HepG2 (cell line): ENCODE results near the gene CNP. TPM values are rescaled to one million over a fixed set of nuclear protein-coding genes. Genes with fewer than 3 reads are reported as not detected.

ENCODE experiments used
- ATAC-seq: fragments of 200-7000 bp; cut with Tn5 transposase; 3 replicates; pipeline ENCODE4 v1.9.1; 2020; ENCODE audit warnings: mild to moderate bottlenecking, moderate library complexity
- BruUV-seq: library from RNA; stranded (reverse); fragments of 400-500 nt; replicated peaks from 2 replicates; lab custom pipeline; 2021; lab: Mats Ljungman, UMichigan
- CTCF ChIA-PET: fragments of 300-600 bp; formaldehyde crosslinking; extraction: SDS; loops from one replicate; lab custom pipeline; 2021; ENCODE audit warnings: low total read pairs, inconsistent platforms, low intra/inter-chr PET ratio; lab: Yijun Ruan, JAX
- POLR2A ChIA-PET: fragments of 350-600 bp; sonication (Branson Sonifier 250); formaldehyde crosslinking; loops from one replicate; lab custom pipeline; 2020; ENCODE audit warnings: antibody characterized with exemption, inconsistent platforms; lab: Yijun Ruan, JAX
- DNase-seq: peaks from one replicate; pipeline ENCODE4 v3.0.0-alpha.2; 2015; ENCODE audit warnings: low spot score
- FAIRE-seq: peaks from 3 replicates; lab custom pipeline; 2011; peaks lifted over from hg19 to GRCh38; lab: Jason Lieb, UNC
- H2AFZ ChIP-seq: one replicate; pipeline ENCODE4 v1.6.1; 2011; ENCODE audit warnings: low read length, inconsistent platforms
- H3K27ac ChIP-seq: fragments of 300-600 bp; 3 replicates; pipeline ENCODE4 v1.8.0; 2011; ENCODE audit warnings: mixed run types, mild to moderate bottlenecking, mixed read lengths, low read length, inconsistent platforms; ENCODE audit not compliant: insufficient read depth; ENCODE audit errors: extremely low read length
- H3K27me3 ChIP-seq, 2 experiments: fragments of 200-600 bp in 1 of 2; 2 replicates in 1 of 2; 3 replicates in 1 of 2; pipeline versions ENCODE4 v1.6.0 to v1.8.0; 2011; ENCODE audit warnings: low read length in 2 of 2, mild to moderate bottlenecking in 2 of 2, moderate library complexity in 2 of 2, inconsistent platforms in 1 of 2; ENCODE audit not compliant: insufficient read depth in 2 of 2, control insufficient read depth in 1 of 2
- H3K36me3 ChIP-seq, 2 experiments: fragments of 200-600 bp in 1 of 2; replicated peaks in 1 of 2; 2 replicates in 1 of 2; 3 replicates in 1 of 2; pipeline versions ENCODE4 v1.5.1 to v1.8.0; 2011; ENCODE audit warnings: low read length in 2 of 2, inconsistent platforms in 1 of 2; ENCODE audit not compliant: insufficient read depth in 2 of 2, control insufficient read depth in 1 of 2
- H3K4me1 ChIP-seq: 2 replicates; pipeline ENCODE4 v1.5.1; 2012; ENCODE audit warnings: low read length, inconsistent platforms; ENCODE audit not compliant: insufficient read depth
- H3K4me2 ChIP-seq: 2 replicates; pipeline ENCODE4 v1.6.0; 2011; ENCODE audit warnings: low read depth, low read length, inconsistent platforms
- H3K4me3 ChIP-seq, 3 experiments: fragments of 200-600 bp in 1 of 3; sonication (generic), shearing (Covaris generic) in 1 of 3; replicated peaks in 1 of 3; 2 replicates each; pipeline ENCODE4 v1.5.1; 2011 to 2016; ENCODE audit warnings: low read length in 3 of 3, inconsistent platforms in 2 of 3, low read depth in 2 of 3, mild to moderate bottlenecking in 2 of 3, control low read depth in 1 of 3, mixed read lengths in 1 of 3; ENCODE audit not compliant: insufficient read depth in 1 of 3
- H3K79me2 ChIP-seq: one replicate; pipeline ENCODE4 v1.6.1; 2011; ENCODE audit warnings: low read length, inconsistent platforms; ENCODE audit not compliant: insufficient read depth
- H3K9ac ChIP-seq: 2 replicates; pipeline ENCODE4 v1.6.0; 2011; ENCODE audit warnings: mild to moderate bottlenecking, low read depth, low read length, inconsistent platforms; ENCODE audit not compliant: insufficient read depth
- H3K9me3 ChIP-seq: 2 replicates; pipeline ENCODE4 v1.5.1; 2012; ENCODE audit warnings: mild to moderate bottlenecking, low read length
- H4K20me1 ChIP-seq: 2 replicates; pipeline ENCODE4 v1.6.0; 2011; ENCODE audit warnings: inconsistent platforms, mild to moderate bottlenecking, low read length, moderate library complexity; ENCODE audit not compliant: insufficient read depth
- BATF2 ChIP-seq: sonication (generic); formaldehyde crosslinking; IDR thresholded peaks from 2 replicates; pipeline ENCODE4 v1.8.0; 2022; ENCODE audit warnings: mild to moderate bottlenecking, missing genetic modification reagents, moderate library complexity
- GZF1 ChIP-seq: sonication (generic); formaldehyde crosslinking; IDR thresholded peaks from 2 replicates; pipeline ENCODE4 v1.5.1; 2020; ENCODE audit warnings: mild to moderate bottlenecking, missing genetic modification reagents
- SMAD3 ChIP-seq: sonication (generic); formaldehyde crosslinking; IDR thresholded peaks from 2 replicates; pipeline ENCODE4 v1.4.0; 2020; ENCODE audit warnings: missing genetic modification reagents
- TBX2 ChIP-seq: sonication (generic); formaldehyde crosslinking; IDR thresholded peaks from 2 replicates; pipeline ENCODE4 v1.5.0; 2020; ENCODE audit warnings: missing genetic modification reagents, mild to moderate bottlenecking, borderline replicate concordance
- ZNF513 ChIP-seq: sonication (generic); formaldehyde crosslinking; conservative IDR thresholded peaks from 2 replicates; pipeline ENCODE4 v1.5.0; 2020; ENCODE audit warnings: missing genetic modification reagents
- ZNF589 ChIP-seq: sonication (generic); formaldehyde crosslinking; conservative IDR thresholded peaks from 2 replicates; pipeline ENCODE4 v1.8.0; 2022; ENCODE audit warnings: mild to moderate bottlenecking, moderate library complexity, missing genetic modification reagents
- WGBS: methylation state at CpG from one replicate; pipeline ENCODE4 v1.1.6; 2017; ENCODE audit warnings: low lambda C conversion rate; 5-methylcytosine and 5-hydroxymethylcytosine counted together
- in situ Hi-C: cut with HindIII; loops from 2 replicates; pipeline ENCODE4 v1.10.0; 2017; ENCODE audit warnings: low pct_unique_long_range_greater_than_20kb; ENCODE audit not compliant: extremely low pct_ligation_motif_present
- intact Hi-C: fragments of 100-400 bp; cut with micrococcal nuclease; formaldehyde crosslinking; loops from one replicate; pipeline ENCODE4 v1.10.0; 2022; ENCODE audit not compliant: unreplicated experiment
- polyA plus RNA-seq, 8 experiments: library from polyadenylated mRNA; depleted of rRNA in 3 of 8; stranded (reverse) in 7 of 8; unstranded in 1 of 8; fragments of >200 nt; fragmentation: Illumina TruSeq in 4 of 8; extraction: Trizol in 4 of 8; gene quantifications; 2 replicates each; pipeline versions ENCODE4 v1.2.1 to v1.2.3, GENCODE V29; 2011 to 2016; ENCODE audit warnings: low read depth in 4 of 8, missing spikeins in 1 of 8, mixed read lengths in 1 of 8; ENCODE audit not compliant: insufficient read depth in 1 of 8
- total RNA-seq, 5 experiments: library from RNA; depleted of rRNA; stranded (reverse); fragments of >200 nt; fragmentation: Illumina TruSeq; extraction: Trizol; gene quantifications; 2 replicates each; pipeline ENCODE4 v1.2.3, GENCODE V29; 2016; ENCODE audit warnings: low read depth in 1 of 5

The CNP gene
- total and polyA plus RNA-seq, 2 of the 13 experiments (the other 11 are each of a cell fraction or from before 2014, with no cell fraction given): 97.2 to 161 TPM

- Histone ChIP-seq H4K20me1 (no peaks in the 10 kb centered on the region), H3K79me2 (no peaks in the 10 kb centered on the region), H3K36me3 (no peaks in the 10 kb centered on the region), H3K9ac (no peak overlapping the region), H3K27ac (no peak overlapping the region), H3K27me3 (no peaks in the 10 kb centered on the region), H2AFZ (no peak overlapping the region), H3K4me1 (peaks cover 44% of the 10 kb centered on the region), H3K4me2 (no peak overlapping the region), H3K4me3 (no peak overlapping the region), H3K9me3 (no peaks in the 10 kb centered on the region)
- POLR2A ChIA-PET: interaction anchor here (2.0 to 2.5 kb wide), 3 partner anchors 9 to 21 kb away, joined by 7 to 11 read pairs (median 10); partner anchors contain the start of genes ACLY and ODAD4
- BruUV-seq: no TSS peak
- FAIRE-seq (no peak), ATAC-seq (no peak), DNase-seq (no peak)
- 61% methylated on average over 2 of the region's 4 CpGs for WGBS
- no peak for TF ChIP-seq ZNF513 (CRISPR knock-in tag)
- no peak for TF ChIP-seq SMAD3 (CRISPR knock-in tag)
- no peak for TF ChIP-seq BATF2 (CRISPR knock-in tag)
- TF ChIP-seq GZF1 (CRISPR knock-in tag): no peak
- intact Hi-C loops (no loop called here), in situ Hi-C loops (no loop called here)
- CTCF ChIA-PET: no interaction called here
These were observed 27.4 kb upstream of the CNP start for GRCh38 chr17:41939044-41939692.

GRCh38 chr17:41939693-41940090 lies 26.9 kb upstream of the CNP start:
- no peak overlapping the region for H3K27ac ChIP-seq
- H4K20me1 ChIP-seq: no peaks in the 10 kb centered on the region
- DNase-seq: no peak
- H3K36me3 ChIP-seq: no peaks in the 10 kb centered on the region
- peaks cover 49% of the 10 kb centered on the region for H3K4me1 ChIP-seq
- no peak overlapping the region for H3K9ac ChIP-seq
- H2AFZ ChIP-seq: no peak overlapping the region
- 60% methylated on average over 6 of the region's 6 CpGs for whole genome bisulfite sequencing
- intact Hi-C loops: no loop called here
- ChIA-PET POLR2A (interaction anchor here (2.0 to 2.5 kb wide), 2 partner anchors 9 to 20 kb away, joined by 10 to 11 read pairs; partner anchors contain the start of gene ODAD4), CTCF (no interaction called here)
- in situ Hi-C loops: no loop called here
- H3K79me2 ChIP-seq: no peaks in the 10 kb centered on the region
- TF ChIP-seq TBX2 (CRISPR knock-in tag) (0 out of 2 replicates have a peak, but pooled peaks have one; percentile 13), ZNF589 (CRISPR knock-in tag) (no peak)
- no peak overlapping the region; a peak in 1 of 6 replicates for H3K4me3 ChIP-seq
- no peaks in the 10 kb centered on the region for H3K9me3 ChIP-seq
- ATAC-seq: no peak
- H3K27me3 ChIP-seq: no peaks in the 10 kb centered on the region
- peak overlapping the region; percentile 10; the same call in 1 of the 2 replicates for H3K4me2 ChIP-seq
- FAIRE-seq: no peak
- no TSS peak for BruUV-seq
